ENCODE results near the gene TEX36.
"Not testable (repeated sequence)": the region's sequence is repeated elsewhere in the genome, so short reads cannot be mapped to it uniquely, and the experiment has no call there.

Gene TEX36

DNA sequence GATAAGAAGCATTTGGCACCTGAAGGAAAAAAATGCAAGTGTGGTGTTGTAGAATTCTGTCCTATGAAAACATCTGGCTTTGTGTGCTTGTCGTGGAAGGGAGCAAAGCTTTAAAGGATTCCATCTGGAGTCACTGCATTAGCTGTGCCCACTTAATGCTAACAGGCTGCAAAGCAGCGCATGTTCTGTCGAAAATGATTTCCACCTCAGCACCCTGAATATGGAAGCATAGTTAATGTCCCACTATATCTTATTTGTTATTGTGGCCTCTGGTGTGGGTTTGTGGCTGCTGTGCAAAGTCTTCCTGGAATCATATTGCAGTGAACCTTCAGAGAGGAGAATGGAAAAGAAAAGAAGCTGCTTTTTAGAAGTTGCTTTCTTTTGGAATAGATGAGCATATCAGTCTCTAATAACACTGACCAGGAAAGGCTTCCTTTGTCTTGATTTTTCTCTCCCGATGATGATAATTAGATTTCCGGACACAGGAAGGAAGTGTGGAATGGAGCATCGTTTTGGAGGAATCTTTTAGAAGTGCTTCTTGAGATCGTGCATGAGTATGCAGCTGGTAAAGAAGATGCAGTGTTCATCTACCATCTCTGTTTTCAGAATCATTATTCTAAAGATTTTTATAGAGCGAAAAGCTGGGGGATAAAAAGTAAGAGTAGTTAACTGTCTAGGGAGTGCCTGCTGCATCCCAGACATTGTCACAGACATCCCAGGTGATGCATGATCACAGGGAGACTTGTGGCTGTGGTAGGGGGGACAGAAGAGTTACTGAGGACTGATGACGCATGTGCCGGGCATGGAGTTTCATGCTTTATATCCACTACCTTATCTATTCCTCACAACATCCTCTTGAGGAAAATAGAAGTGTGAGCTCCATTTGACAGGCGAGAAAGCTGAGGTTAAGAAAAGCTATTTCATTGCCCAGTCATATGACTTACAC lies 54.6 kb downstream of the TEX36 start:
- DNase-seq, result no peak

DNA sequence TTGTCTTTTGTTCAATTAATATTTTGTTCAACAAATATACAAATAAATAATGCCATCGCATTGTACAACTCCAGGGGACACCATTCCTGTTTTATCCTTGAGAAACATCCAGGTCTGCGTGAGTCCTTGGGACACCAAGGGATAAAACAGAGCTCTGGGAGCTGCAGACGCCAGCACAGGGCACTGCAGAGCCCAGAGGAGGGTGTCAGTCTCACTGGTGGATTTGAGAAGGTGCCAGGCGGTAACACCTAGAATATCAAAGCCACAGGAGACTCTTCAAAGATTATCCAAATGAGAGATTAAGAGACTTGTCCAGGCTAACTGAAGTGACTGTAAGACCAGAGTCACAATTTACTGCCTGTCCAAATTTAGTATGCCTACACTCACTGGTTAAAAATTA lies 55.3 kb downstream of the TEX36 start:
- DNase-seq, result no peak

DNA sequence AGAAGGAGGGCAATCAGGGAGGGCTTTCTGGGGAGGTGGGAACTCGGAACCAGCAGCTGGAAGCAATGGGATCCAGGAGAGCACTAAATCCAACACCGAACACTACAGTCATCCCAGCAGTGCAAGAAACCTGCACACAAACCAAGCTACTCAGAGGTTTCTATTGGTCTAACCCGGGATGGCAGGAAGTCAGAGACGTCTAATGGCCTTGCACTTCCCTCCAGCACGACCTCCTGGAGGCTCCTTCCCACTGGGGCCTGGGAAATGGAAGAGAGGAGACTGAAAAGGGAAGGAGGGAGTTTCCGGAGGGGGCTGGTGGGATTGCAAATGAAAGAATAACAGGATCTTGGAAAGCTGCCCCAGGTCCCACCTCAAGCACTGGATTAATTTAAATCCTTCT lies 56.3 kb downstream of the TEX36 start:
- DNase-seq, result no peak

DNA sequence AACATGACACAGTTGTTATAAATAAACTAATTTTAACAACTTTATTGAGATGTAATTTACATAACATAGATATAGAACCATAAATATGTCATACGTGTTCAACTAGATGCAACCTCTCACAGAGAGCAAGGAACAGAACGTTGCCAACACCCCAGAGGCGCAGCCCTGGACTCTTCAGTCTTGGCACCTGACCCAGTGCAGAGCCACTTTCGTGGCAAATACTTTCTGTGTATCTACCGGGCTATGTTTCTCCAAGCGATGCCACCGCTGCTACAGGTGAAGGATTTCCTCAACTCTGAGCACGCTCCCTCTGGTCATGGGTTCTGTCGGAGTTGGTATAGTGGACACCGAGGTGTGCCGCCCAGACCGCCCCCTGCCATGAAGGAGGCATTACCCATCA lies 57.4 kb downstream of the TEX36 start:
- no peak for DNase-seq

DNA sequence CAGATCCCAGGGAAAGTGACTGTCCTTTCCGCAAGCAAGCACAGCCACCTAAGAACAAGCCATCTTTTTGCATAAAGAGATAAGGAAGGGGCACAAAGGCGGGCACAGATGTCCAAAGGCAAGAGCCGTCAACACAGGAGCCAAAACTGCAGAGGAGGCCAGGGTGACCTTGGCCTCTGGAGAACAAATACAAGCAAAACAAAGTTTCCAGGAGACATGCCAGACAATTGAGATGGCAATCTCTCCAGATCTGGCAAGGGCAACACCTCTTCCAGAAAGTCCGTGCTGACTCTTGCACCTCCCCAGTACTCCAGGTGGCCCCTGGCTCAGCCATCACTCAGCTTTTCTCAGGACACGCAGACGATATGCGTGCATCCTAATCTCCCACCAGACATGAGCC lies 58.2 kb downstream of the TEX36 start:
- no peak for DNase-seq

DNA sequence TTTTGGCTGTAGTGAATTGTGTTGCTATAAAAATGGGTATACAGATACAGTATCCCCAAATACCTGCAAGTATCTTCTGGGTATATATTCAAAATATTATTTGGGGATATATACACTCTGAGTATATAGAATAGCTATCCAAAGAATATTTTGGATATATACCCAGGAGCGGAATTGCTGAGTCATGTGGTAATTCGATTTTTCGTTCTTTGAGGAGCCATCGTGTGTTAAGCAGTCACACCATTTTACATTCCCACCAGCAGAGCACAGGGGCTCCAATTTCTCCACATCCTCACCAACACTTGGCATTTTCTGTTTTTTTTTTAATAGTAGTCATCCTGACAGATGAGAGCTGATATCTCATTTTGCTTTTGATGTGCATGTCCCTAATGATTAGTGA lies 61.9 kb downstream of the TEX36 start:
- no peak for DNase-seq

DNA sequence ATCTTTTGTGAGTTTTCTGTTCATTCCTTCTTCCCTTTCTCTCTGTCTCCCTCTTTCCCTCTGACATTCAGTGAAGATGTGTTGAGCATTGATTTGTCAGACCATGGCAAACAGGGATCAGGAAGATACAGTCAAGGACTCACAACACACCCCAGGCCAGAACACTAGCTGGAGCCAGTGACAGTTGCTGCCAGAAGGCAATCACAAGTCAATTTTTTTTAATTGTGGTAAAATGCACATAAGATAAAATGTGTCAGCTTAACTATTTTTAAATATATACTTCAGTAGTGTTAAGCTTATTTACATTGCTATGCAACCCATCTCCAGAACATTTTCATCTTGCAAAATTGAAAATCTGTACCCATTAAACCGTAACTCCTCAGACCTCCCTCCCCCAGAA lies 62.6 kb downstream of the TEX36 start:
- no peak for DNase-seq

DNA sequence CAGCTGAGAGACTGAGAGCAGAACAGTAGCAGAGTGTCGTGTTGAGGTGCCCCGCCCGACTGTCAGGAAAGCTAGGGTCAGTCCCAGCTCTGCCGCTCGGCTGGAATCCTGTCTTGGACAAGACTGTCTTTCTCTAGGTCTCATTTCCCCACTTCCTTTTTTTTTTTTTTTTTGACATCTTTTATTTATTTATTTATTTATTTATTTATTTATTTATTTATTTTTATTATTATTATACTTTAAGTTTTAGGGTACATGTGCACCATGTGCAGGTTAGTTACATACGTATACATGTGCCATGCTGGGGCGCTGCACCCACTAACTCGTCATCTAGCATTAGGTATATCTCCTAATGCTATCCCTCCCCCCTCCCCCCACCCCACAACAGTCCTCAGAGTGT lies 69.9 kb downstream of the TEX36 start:
- DNase-seq, result not testable (repeated sequence)

DNA sequence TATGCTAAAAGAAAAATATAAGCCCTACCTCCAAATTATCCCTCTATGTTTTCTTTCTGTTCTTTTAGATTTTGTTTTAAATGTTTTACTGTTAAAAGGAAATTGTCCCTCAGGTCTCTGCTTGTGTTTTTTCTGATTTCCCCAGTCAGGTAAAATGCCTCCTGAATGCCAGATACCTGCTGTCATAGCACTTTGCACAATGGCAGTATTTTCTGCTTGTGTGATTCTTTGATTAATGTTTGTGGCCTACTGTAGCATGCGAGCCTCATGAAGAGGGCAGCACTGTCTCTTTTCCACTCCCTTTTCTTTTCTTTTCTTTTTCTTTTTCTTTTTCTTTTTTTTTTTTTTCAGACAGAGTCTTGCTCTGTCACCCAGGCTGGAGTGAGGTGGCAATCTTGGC lies 71.2 kb downstream of the TEX36 start:
- DNase-seq, result no peak

DNA sequence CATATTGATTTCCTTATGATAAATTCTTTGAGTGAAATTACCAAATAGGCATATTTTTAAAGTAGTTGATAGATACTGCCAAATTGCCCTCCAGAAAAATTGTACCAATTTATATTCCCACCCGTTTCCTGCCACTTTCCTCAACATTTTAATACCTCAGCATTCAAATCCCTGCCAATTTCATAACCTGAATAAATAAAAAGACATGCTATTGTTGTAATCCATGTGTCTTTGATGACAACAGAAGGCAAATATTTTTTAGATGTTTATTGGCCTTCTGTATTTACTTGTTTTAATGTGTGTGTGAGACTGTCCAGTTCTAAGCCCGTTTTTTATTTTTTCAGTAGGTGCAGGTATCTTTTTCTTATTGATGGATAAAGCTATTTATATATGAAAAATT lies 71.7 kb downstream of the TEX36 start:
- no peak for DNase-seq

DNA sequence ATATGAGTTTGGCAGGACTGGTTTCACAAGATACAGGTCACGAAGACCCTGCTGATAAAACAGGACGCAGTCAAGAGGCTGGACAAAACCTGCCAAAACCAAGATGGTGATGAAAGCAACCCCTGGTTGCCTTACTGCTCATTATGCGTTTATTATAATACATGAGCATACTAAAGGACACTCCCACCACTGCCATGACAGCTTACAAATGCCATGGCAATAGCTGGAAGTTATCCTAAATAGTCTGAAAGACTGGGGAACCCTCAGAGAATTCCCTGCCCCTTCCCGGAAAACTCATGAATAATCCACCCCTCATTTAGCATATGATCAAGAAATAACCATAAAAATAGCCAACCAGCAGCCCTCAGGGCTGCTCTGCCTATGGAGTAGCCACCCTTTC lies 73.1 kb downstream of the TEX36 start:
- DNase-seq, result no peak

DNA sequence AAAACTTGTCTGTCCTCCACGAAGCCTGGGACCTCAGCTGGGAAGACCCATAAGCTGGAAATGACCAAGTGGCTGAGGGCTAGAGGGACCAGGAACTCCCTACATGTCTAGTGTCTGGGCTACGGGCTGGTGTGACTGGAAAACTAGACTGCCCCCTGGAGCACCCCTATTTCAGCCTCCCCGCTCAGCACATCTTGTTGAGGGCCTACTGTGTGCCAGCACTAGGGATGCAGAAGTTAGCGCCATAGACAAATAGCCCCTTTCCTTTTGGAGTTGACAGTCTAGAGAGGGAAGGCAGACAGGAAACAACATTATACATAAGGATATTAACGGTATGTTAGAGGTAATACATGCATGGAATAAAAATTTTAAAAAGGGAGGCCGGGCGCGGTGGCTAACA lies 74.5 kb downstream of the TEX36 start:
- no peak for DNase-seq

DNA sequence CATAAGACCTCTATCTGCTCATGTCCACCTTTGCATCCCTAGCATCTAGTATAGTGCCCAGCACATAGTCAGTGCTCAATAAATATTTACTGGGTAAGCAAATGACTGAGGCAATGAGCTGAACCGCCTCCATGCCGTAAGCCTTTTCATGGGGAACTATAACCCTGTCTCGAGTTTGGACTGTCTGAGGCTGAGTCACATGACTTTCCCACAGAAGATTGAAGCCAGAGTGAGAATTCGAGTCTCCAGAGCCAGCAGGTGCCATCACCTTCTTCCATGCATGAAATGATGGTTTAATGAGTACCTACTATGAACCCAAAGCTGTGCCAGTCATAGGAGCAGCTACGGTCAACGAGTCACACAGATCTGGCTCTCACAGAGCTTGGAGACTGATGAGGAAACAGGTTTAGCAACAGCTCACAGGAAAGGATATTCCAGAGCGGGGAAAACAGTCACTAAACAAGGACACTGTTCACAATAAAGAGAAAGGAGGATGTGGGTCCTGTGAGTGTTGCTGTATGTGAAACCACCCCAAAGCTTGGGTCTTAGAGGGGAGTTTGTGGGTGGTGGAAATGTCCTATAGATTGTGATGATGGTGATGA lies 75.2 kb downstream of the TEX36 start:
- no peak for DNase-seq

DNA sequence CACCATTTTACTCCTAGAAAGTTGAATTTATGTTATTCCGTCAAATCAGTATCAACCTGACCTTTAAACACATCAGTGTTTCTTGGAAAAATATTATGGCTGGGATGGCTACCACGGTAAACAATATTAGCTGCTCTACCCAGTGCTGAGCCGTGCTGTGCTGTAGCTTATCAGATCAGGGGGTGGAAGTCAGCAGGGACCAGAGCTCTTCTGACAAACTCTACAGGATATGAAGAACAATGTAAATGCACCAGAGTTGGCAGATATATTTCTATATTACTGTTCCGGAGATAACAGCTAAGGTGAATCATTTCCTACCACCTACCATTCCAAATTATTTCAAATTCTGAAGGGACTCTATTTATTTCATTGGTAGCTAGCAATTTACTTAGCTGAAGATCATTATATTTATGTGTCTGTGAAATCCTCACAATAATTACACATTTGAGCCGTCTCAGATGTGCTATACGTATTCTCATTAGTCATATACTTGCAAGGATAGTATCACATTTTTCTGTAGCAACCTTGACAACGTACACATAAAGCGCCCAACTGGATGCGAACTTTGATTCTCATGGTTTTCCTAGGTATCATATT lies 76.5 kb downstream of the TEX36 start:
- no peak for DNase-seq
